KMS-11 (cell line): Measurements from ENCODE around the gene STAMBP.
"Not testable (repeated sequence)": the region's sequence is repeated elsewhere in the genome, so short reads cannot be mapped to it uniquely, and the experiment has no call there.

ENCODE experiments used
- H2AFZ ChIP-seq: fragments of 200-600 bp; sonication (generic); 2 replicates; pipeline ENCODE4 v1.6.1; 2016; ENCODE audit warnings: antibody characterized with exemption, mixed run types, low read depth
- H3K27ac ChIP-seq: fragments of 200-600 bp; sonication (generic); 2 replicates; pipeline ENCODE4 v1.6.1; 2016; ENCODE audit warnings: mild to moderate bottlenecking, mixed run types
- H3K27me3 ChIP-seq: fragments of 200-600 bp; sonication (generic); 2 replicates; pipeline ENCODE4 v1.6.1; 2017; ENCODE audit warnings: mild to moderate bottlenecking, low read depth, mixed run types, moderate library complexity; ENCODE audit not compliant: insufficient read depth
- H3K36me3 ChIP-seq: fragments of 200-600 bp; sonication (generic); 2 replicates; pipeline ENCODE4 v1.6.1; 2017; ENCODE audit warnings: mild to moderate bottlenecking, mixed run types; ENCODE audit not compliant: insufficient read depth
- H3K4me1 ChIP-seq: fragments of 200-600 bp; sonication (generic); 2 replicates; pipeline ENCODE4 v1.6.1; 2016; ENCODE audit warnings: mild to moderate bottlenecking, low read depth, mixed run types; ENCODE audit not compliant: poor library complexity, severe bottlenecking
- H3K4me2 ChIP-seq: fragments of 200-600 bp; sonication (generic); 2 replicates; pipeline ENCODE4 v1.7.0; 2016; ENCODE audit warnings: mild to moderate bottlenecking, mixed run types
- H3K4me3 ChIP-seq: fragments of 200-600 bp; sonication (generic); IDR thresholded peaks from 2 replicates; pipeline ENCODE4 v1.6.1; 2017; ENCODE audit warnings: low read depth, low read length, mixed read lengths; ENCODE audit not compliant: insufficient read depth
- H3K79me2 ChIP-seq: fragments of 200-600 bp; sonication (generic); 2 replicates; pipeline ENCODE4 v1.6.1; 2016; ENCODE audit warnings: low read depth, mixed run types; ENCODE audit not compliant: insufficient read depth
- H3K9ac ChIP-seq: fragments of 200-600 bp; sonication (generic); 2 replicates; pipeline ENCODE4 v1.6.1; 2016; ENCODE audit warnings: mild to moderate bottlenecking, mixed run types
- H4K20me1 ChIP-seq: fragments of 200-600 bp; sonication (generic); 2 replicates; pipeline ENCODE4 v1.6.1; 2016; ENCODE audit warnings: mild to moderate bottlenecking, mixed run types; ENCODE audit not compliant: insufficient read depth
- CTCF ChIP-seq: fragments of 200-600 bp; sonication (generic); conservative IDR thresholded peaks from 2 replicates; pipeline ENCODE4 v1.6.1; 2017; ENCODE audit warnings: low read depth, mild to moderate bottlenecking, antibody characterized with exemption, low read length, moderate library complexity, mixed read lengths

The STAMBP gene

GRCh38 chr2:73868204-73868978 lies 39.6 kb downstream of the STAMBP start:
- Histone ChIP-seq H3K4me2 (no peak overlapping the region), H3K4me1 (no peaks in the 10 kb centered on the region), H3K27ac (no peak overlapping the region), H3K4me3 (no peak overlapping the region), H3K27me3 (no peaks in the 10 kb centered on the region), H3K79me2 (no peaks in the 10 kb centered on the region), H3K36me3 (no peaks in the 10 kb centered on the region), H2AFZ (no peak overlapping the region), H4K20me1 (no peaks in the 10 kb centered on the region), H3K9ac (no peak overlapping the region)
- no peak for TF ChIP-seq CTCF

GRCh38 chr2:73870084-73870483 lies 41.3 kb downstream of the STAMBP start:
- H4K20me1 ChIP-seq: no peaks in the 10 kb centered on the region
- H2AFZ ChIP-seq: no peak overlapping the region
- H3K4me2 ChIP-seq: no peak overlapping the region
- no peak overlapping the region for H3K9ac ChIP-seq
- H3K27me3 ChIP-seq: no peaks in the 10 kb centered on the region
- H3K4me3 ChIP-seq: no peak overlapping the region
- H3K4me1 ChIP-seq: no peaks in the 10 kb centered on the region
- H3K36me3 ChIP-seq: no peaks in the 10 kb centered on the region
- no peak for TF ChIP-seq CTCF
- no peak overlapping the region for H3K27ac ChIP-seq
- no peaks in the 10 kb centered on the region for H3K79me2 ChIP-seq

GRCh38 chr2:73877071-73877802 lies 48.5 kb downstream of the STAMBP start:
- no peaks in the 10 kb centered on the region for H4K20me1 ChIP-seq
- H3K36me3 ChIP-seq: no peaks in the 10 kb centered on the region
- H3K79me2 ChIP-seq: no peaks in the 10 kb centered on the region
- no peak overlapping the region for H3K9ac ChIP-seq
- TF ChIP-seq CTCF: no peak
- no peaks in the 10 kb centered on the region for H3K27me3 ChIP-seq
- no peak overlapping the region for H2AFZ ChIP-seq
- H3K4me1 ChIP-seq: no peaks in the 10 kb centered on the region
- no peak overlapping the region for H3K4me3 ChIP-seq
- H3K27ac ChIP-seq: no peak overlapping the region
- H3K4me2 ChIP-seq: no peak overlapping the region

- H3K27ac ChIP-seq, H4K20me1 ChIP-seq, H3K9ac ChIP-seq, H3K79me2 ChIP-seq, H3K4me2 ChIP-seq, H2AFZ ChIP-seq, H3K27me3 ChIP-seq, H3K36me3 ChIP-seq, H3K4me3 ChIP-seq, H3K4me1 ChIP-seq: not testable (repeated sequence)
Observed at GRCh38 chr2:73877984-73878383, 49.2 kb downstream of the STAMBP start.

- H3K4me1 ChIP-seq: no peaks in the 10 kb centered on the region
- H3K27me3 ChIP-seq: no peaks in the 10 kb centered on the region
- no peak overlapping the region for H3K4me2 ChIP-seq
- no peak overlapping the region for H3K4me3 ChIP-seq
- TF ChIP-seq CTCF: no peak
- no peaks in the 10 kb centered on the region for H3K79me2 ChIP-seq
- H2AFZ ChIP-seq: no peak overlapping the region
- H3K9ac ChIP-seq: no peak overlapping the region
- H4K20me1 ChIP-seq: no peaks in the 10 kb centered on the region
- H3K27ac ChIP-seq: no peak overlapping the region
- H3K36me3 ChIP-seq: no peaks in the 10 kb centered on the region
Observed at GRCh38 chr2:73885406-73885805, 56.6 kb downstream of the STAMBP start.
